HepG2 (cell line): Measurements from ENCODE around the gene AKAP12. TPM values are rescaled to one million over a fixed set of nuclear protein-coding genes. Genes with fewer than 3 reads are reported as not detected.

Experiments used
- ATAC-seq: fragments of 200-7000 bp; cut with Tn5 transposase; 3 replicates; pipeline ENCODE4 v1.9.1; 2020; ENCODE audit warnings: mild to moderate bottlenecking, moderate library complexity
- BruUV-seq: library from RNA; stranded (reverse); fragments of 400-500 nt; replicated peaks from 2 replicates; lab custom pipeline; 2021; lab: Mats Ljungman, UMichigan
- CTCF ChIA-PET: fragments of 300-600 bp; formaldehyde crosslinking; extraction: SDS; loops from one replicate; lab custom pipeline; 2021; ENCODE audit warnings: low total read pairs, inconsistent platforms, low intra/inter-chr PET ratio; lab: Yijun Ruan, JAX
- POLR2A ChIA-PET: fragments of 350-600 bp; sonication (Branson Sonifier 250); formaldehyde crosslinking; loops from one replicate; lab custom pipeline; 2020; ENCODE audit warnings: antibody characterized with exemption, inconsistent platforms; lab: Yijun Ruan, JAX
- DNase-seq: peaks from one replicate; pipeline ENCODE4 v3.0.0-alpha.2; 2015; ENCODE audit warnings: low spot score
- FAIRE-seq: peaks from 3 replicates; lab custom pipeline; 2011; peaks lifted over from hg19 to GRCh38; lab: Jason Lieb, UNC
- H2AFZ ChIP-seq: one replicate; pipeline ENCODE4 v1.6.1; 2011; ENCODE audit warnings: low read length, inconsistent platforms
- H3K27ac ChIP-seq: fragments of 300-600 bp; 3 replicates; pipeline ENCODE4 v1.8.0; 2011; ENCODE audit warnings: mixed run types, mild to moderate bottlenecking, mixed read lengths, low read length, inconsistent platforms; ENCODE audit not compliant: insufficient read depth; ENCODE audit errors: extremely low read length
- H3K27me3 ChIP-seq, 2 experiments: fragments of 200-600 bp in 1 of 2; 2 replicates in 1 of 2; 3 replicates in 1 of 2; pipeline versions ENCODE4 v1.6.0 to v1.8.0; 2011; ENCODE audit warnings: low read length in 2 of 2, mild to moderate bottlenecking in 2 of 2, moderate library complexity in 2 of 2, inconsistent platforms in 1 of 2; ENCODE audit not compliant: insufficient read depth in 2 of 2, control insufficient read depth in 1 of 2
- H3K36me3 ChIP-seq, 2 experiments: fragments of 200-600 bp in 1 of 2; replicated peaks in 1 of 2; 2 replicates in 1 of 2; 3 replicates in 1 of 2; pipeline versions ENCODE4 v1.5.1 to v1.8.0; 2011; ENCODE audit warnings: low read length in 2 of 2, inconsistent platforms in 1 of 2; ENCODE audit not compliant: insufficient read depth in 2 of 2, control insufficient read depth in 1 of 2
- H3K4me1 ChIP-seq: 2 replicates; pipeline ENCODE4 v1.5.1; 2012; ENCODE audit warnings: low read length, inconsistent platforms; ENCODE audit not compliant: insufficient read depth
- H3K4me2 ChIP-seq: 2 replicates; pipeline ENCODE4 v1.6.0; 2011; ENCODE audit warnings: low read depth, low read length, inconsistent platforms
- H3K4me3 ChIP-seq, 3 experiments: fragments of 200-600 bp in 1 of 3; sonication (generic), shearing (Covaris generic) in 1 of 3; replicated peaks in 1 of 3; 2 replicates each; pipeline ENCODE4 v1.5.1; 2011 to 2016; ENCODE audit warnings: low read length in 3 of 3, inconsistent platforms in 2 of 3, low read depth in 2 of 3, mild to moderate bottlenecking in 2 of 3, control low read depth in 1 of 3, mixed read lengths in 1 of 3; ENCODE audit not compliant: insufficient read depth in 1 of 3
- H3K79me2 ChIP-seq: one replicate; pipeline ENCODE4 v1.6.1; 2011; ENCODE audit warnings: low read length, inconsistent platforms; ENCODE audit not compliant: insufficient read depth
- H3K9ac ChIP-seq: 2 replicates; pipeline ENCODE4 v1.6.0; 2011; ENCODE audit warnings: mild to moderate bottlenecking, low read depth, low read length, inconsistent platforms; ENCODE audit not compliant: insufficient read depth
- H3K9me3 ChIP-seq: 2 replicates; pipeline ENCODE4 v1.5.1; 2012; ENCODE audit warnings: mild to moderate bottlenecking, low read length
- H4K20me1 ChIP-seq: 2 replicates; pipeline ENCODE4 v1.6.0; 2011; ENCODE audit warnings: inconsistent platforms, mild to moderate bottlenecking, low read length, moderate library complexity; ENCODE audit not compliant: insufficient read depth
- CEBPB ChIP-seq: IDR thresholded peaks from 2 replicates; pipeline ENCODE4 v1.6.1; 2011; ENCODE audit warnings: low read depth, low read length, improper control_type of control experiment, borderline replicate concordance
- MTA3 ChIP-seq: sonication (generic); formaldehyde crosslinking; IDR thresholded peaks from 2 replicates; pipeline ENCODE4 v1.4.0; 2020; ENCODE audit warnings: missing genetic modification reagents
- NCOA1 ChIP-seq: sonication (generic); formaldehyde crosslinking; IDR thresholded peaks from 2 replicates; pipeline ENCODE4 v1.9.0; 2021; ENCODE audit warnings: missing genetic modification reagents
- PITX1 ChIP-seq: sonication (generic); formaldehyde crosslinking; IDR thresholded peaks from 2 replicates; pipeline ENCODE4 v1.5.1; 2020; ENCODE audit warnings: mild to moderate bottlenecking, missing genetic modification reagents
- RARA ChIP-seq: IDR thresholded peaks from 2 replicates; pipeline ENCODE4 v1.6.1; 2016; ENCODE audit warnings: missing genetic modification reagents, missing compliant biosample characterization
- RBFOX2 ChIP-seq: fragments of 200-400 bp; formaldehyde crosslinking; IDR thresholded peaks from 2 replicates; pipeline ENCODE4 v1.6.1; 2017; ENCODE audit warnings: low read depth, mild to moderate bottlenecking, low read length
- SOX6 ChIP-seq, 2 experiments: fragments of 450-650 bp in 1 of 2; sonication (generic) in 1 of 2; formaldehyde crosslinking in 1 of 2; IDR thresholded peaks; 2 replicates each; pipeline versions ENCODE4 v1.4.0 to v1.6.1; 2017 to 2020; ENCODE audit warnings: antibody characterized with exemption in 1 of 2, mild to moderate bottlenecking in 1 of 2, missing genetic modification reagents in 1 of 2
- TOPORS ChIP-seq: sonication (generic); formaldehyde crosslinking; IDR thresholded peaks from 2 replicates; pipeline ENCODE4 v1.8.0; 2023; ENCODE audit warnings: mild to moderate bottlenecking, missing genetic modification reagents
- ZMYM2 ChIP-seq: sonication (generic); formaldehyde crosslinking; IDR thresholded peaks from 2 replicates; pipeline ENCODE4 v1.8.0; 2022; ENCODE audit warnings: mild to moderate bottlenecking, missing genetic modification reagents
- ZNF20 ChIP-seq: sonication (generic); formaldehyde crosslinking; IDR thresholded peaks from 2 replicates; pipeline ENCODE4 v1.4.0; 2020; ENCODE audit warnings: mild to moderate bottlenecking, moderate library complexity, missing genetic modification reagents
- ZNF296 ChIP-seq: sonication (generic); formaldehyde crosslinking; conservative IDR thresholded peaks from 2 replicates; pipeline ENCODE4 v1.5.0; 2020; ENCODE audit warnings: mild to moderate bottlenecking, missing genetic modification reagents
- ZNF350 ChIP-seq: sonication (generic); formaldehyde crosslinking; IDR thresholded peaks from 2 replicates; pipeline ENCODE4 v1.4.0; 2020; ENCODE audit warnings: mild to moderate bottlenecking, low read depth, missing genetic modification reagents, borderline replicate concordance
- ZNF546 ChIP-seq: sonication (generic); formaldehyde crosslinking; conservative IDR thresholded peaks from 2 replicates; pipeline ENCODE4 v1.8.1; 2023; ENCODE audit warnings: mild to moderate bottlenecking, missing genetic modification reagents
- WGBS: methylation state at CpG from one replicate; pipeline ENCODE4 v1.1.6; 2017; ENCODE audit warnings: low lambda C conversion rate; 5-methylcytosine and 5-hydroxymethylcytosine counted together
- in situ Hi-C: cut with HindIII; loops from 2 replicates; pipeline ENCODE4 v1.10.0; 2017; ENCODE audit warnings: low pct_unique_long_range_greater_than_20kb; ENCODE audit not compliant: extremely low pct_ligation_motif_present
- intact Hi-C: fragments of 100-400 bp; cut with micrococcal nuclease; formaldehyde crosslinking; loops from one replicate; pipeline ENCODE4 v1.10.0; 2022; ENCODE audit not compliant: unreplicated experiment
- polyA plus RNA-seq, 8 experiments: library from polyadenylated mRNA; depleted of rRNA in 3 of 8; stranded (reverse) in 7 of 8; unstranded in 1 of 8; fragments of >200 nt; fragmentation: Illumina TruSeq in 4 of 8; extraction: Trizol in 4 of 8; gene quantifications; 2 replicates each; pipeline versions ENCODE4 v1.2.1 to v1.2.3, GENCODE V29; 2011 to 2016; ENCODE audit warnings: low read depth in 4 of 8, missing spikeins in 1 of 8, mixed read lengths in 1 of 8; ENCODE audit not compliant: insufficient read depth in 1 of 8
- total RNA-seq, 5 experiments: library from RNA; depleted of rRNA; stranded (reverse); fragments of >200 nt; fragmentation: Illumina TruSeq; extraction: Trizol; gene quantifications; 2 replicates each; pipeline ENCODE4 v1.2.3, GENCODE V29; 2016; ENCODE audit warnings: low read depth in 1 of 5
- TF ChIP-seq, protein P1 (sequence below): IDR thresholded peaks from 2 replicates; pipeline ENCODE4 v1.4.0; 2020; ENCODE audit warnings: mild to moderate bottlenecking, missing genetic modification reagents
- TF ChIP-seq, protein P2 (sequence below): sonication (generic); formaldehyde crosslinking; conservative IDR thresholded peaks from 2 replicates; pipeline ENCODE4 v1.4.0; 2020; ENCODE audit warnings: missing genetic modification reagents
- TF ChIP-seq, protein P3 (sequence below), 2 experiments: fragments of 450-650 bp in 1 of 2; sonication (generic) in 1 of 2; formaldehyde crosslinking; IDR thresholded peaks; 2 replicates each; pipeline versions ENCODE4 v1.5.0 to v1.8.0; 2020 to 2022; ENCODE audit warnings: mild to moderate bottlenecking in 1 of 2, missing genetic modification reagents in 1 of 2

AKAP12 gene
- total and polyA plus RNA-seq, 2 of the 13 experiments (the other 11 are each of a cell fraction or from before 2014, with no cell fraction given), result 10.6 to 19.0 TPM

DNA sequence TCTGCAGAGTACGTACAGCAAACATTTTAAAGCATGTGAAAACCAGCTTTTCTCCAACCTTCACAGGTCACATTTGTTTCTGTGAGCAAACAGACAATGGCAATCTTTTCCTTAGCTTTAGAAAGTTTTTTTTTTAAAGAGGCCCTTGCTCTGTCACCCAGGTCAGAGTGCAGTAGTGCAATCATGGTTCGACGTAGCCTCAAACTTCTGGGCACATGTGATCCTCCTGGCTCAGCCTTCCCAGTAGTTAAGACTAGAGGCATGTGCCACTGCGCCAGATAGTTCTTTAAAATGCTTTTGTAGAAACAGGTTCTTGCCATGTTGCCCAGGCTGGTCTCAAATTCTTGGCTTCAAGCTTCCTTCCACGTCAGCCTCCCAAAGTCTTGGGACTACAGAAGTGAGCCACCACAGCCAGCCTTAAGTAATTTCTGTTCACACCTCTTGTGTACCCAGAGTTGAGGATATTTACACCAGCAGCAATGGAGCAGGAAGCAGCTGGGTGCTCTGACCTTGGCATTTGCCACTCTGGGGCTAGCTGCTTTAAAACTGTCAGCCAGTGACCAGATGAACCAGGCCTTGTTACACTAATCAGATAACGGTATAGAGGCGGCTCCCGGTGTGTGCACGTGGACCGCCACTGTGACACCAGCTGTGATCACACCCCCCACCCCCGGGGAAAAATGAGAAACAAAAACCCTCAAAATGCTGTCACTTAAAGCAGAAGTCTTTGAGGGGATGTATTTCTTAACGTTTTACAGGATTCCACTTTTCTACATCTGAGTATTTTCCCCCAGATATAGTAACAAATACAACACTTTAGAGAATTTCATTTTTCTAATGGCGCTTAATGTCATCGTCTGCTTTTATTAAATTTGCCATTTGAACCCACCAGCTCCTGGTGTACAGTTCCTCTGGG lies 71.3 kb downstream of the AKAP12 start (continued):
- peak; percentile 43; the same call in 1 of the 2 replicates for TF ChIP-seq ZMYM2 (CRISPR knock-in tag)
- no peak for TF ChIP-seq ZNF546
- TF ChIP-seq, protein P1, sequence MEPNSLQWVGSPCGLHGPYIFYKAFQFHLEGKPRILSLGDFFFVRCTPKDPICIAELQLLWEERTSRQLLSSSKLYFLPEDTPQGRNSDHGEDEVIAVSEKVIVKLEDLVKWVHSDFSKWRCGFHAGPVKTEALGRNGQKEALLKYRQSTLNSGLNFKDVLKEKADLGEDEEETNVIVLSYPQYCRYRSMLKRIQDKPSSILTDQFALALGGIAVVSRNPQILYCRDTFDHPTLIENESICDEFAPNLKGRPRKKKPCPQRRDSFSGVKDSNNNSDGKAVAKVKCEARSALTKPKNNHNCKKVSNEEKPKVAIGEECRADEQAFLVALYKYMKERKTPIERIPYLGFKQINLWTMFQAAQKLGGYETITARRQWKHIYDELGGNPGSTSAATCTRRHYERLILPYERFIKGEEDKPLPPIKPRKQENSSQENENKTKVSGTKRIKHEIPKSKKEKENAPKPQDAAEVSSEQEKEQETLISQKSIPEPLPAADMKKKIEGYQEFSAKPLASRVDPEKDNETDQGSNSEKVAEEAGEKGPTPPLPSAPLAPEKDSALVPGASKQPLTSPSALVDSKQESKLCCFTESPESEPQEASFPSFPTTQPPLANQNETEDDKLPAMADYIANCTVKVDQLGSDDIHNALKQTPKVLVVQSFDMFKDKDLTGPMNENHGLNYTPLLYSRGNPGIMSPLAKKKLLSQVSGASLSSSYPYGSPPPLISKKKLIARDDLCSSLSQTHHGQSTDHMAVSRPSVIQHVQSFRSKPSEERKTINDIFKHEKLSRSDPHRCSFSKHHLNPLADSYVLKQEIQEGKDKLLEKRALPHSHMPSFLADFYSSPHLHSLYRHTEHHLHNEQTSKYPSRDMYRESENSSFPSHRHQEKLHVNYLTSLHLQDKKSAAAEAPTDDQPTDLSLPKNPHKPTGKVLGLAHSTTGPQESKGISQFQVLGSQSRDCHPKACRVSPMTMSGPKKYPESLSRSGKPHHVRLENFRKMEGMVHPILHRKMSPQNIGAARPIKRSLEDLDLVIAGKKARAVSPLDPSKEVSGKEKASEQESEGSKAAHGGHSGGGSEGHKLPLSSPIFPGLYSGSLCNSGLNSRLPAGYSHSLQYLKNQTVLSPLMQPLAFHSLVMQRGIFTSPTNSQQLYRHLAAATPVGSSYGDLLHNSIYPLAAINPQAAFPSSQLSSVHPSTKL (CRISPR knock-in tag), result peak; percentile 94
- 0 out of 2 replicates have a peak, but pooled peaks have one; percentile 44 for TF ChIP-seq TOPORS (CRISPR knock-in tag)
- peak; percentile 31; the same call in 1 of the 2 replicates for TF ChIP-seq ZNF350 (CRISPR knock-in tag)

DNA sequence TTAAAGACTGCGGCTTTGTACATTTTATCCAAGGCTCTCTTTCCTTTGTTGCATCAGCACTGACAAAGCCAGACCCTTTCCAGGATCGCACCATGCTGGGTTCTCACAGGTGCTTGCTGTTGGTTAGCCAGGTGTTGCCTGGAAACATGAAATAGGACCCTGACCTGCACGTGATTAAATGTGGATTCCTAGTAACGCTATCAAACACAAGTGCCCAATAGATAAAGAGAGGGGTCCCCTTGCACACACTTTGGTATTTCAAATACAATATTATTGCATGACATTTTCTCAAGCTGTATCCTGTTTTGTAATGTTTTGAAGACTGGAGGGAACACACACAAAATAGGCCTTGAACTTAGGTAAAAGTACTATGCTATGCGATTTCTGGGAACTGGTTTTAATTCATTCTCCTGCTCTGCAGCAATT lies 73.3 kb downstream of the AKAP12 start:
- peaks cover 55% of the 10 kb centered on the region for H3K4me1 ChIP-seq
- no peak overlapping the region for H2AFZ ChIP-seq
- H3K4me3 ChIP-seq, result no peak overlapping the region
- 18% methylated on average over 5 of the region's 5 CpGs for WGBS
- no peak overlapping the region for H3K9ac ChIP-seq
- ChIA-PET CTCF (no interaction called here), POLR2A (no interaction called here)
- no peaks in the 10 kb centered on the region for H3K27me3 ChIP-seq
- H3K79me2 ChIP-seq, result no peaks in the 10 kb centered on the region
- no TSS peak for BruUV-seq
- DNase-seq (peak; percentile 75), ATAC-seq (peak; percentile 72), FAIRE-seq (no peak)
- no peaks in the 10 kb centered on the region for H4K20me1 ChIP-seq
- peak overlapping the region; percentile 8 for H3K4me2 ChIP-seq
- H3K27ac ChIP-seq, result peak overlapping the region; percentile 13
- in situ Hi-C loops, result no loop called here
- intact Hi-C loops, result no loop called here
- H3K36me3 ChIP-seq, result no peaks in the 10 kb centered on the region
- H3K9me3 ChIP-seq, result no peaks in the 10 kb centered on the region
- TF ChIP-seq MTA3 (no peak), NCOA1 (CRISPR knock-in tag) (no peak), ZNF296 (CRISPR knock-in tag) (no peak), ZNF20 (CRISPR knock-in tag) (no peak), CEBPB (peak; percentile 21), PITX1 (CRISPR knock-in tag) (no peak), RBFOX2 (no peak), SOX6 (IDR thresholded peaks at IDR 0.05) (no peak), SOX6 (CRISPR knock-in tag; IDR thresholded peaks at IDR 0.05) (peak; percentile 53; the same call in 1 of the 2 replicates), RARA (CRISPR knock-in tag) (peak; percentile 60)
- TF ChIP-seq, protein P2, sequence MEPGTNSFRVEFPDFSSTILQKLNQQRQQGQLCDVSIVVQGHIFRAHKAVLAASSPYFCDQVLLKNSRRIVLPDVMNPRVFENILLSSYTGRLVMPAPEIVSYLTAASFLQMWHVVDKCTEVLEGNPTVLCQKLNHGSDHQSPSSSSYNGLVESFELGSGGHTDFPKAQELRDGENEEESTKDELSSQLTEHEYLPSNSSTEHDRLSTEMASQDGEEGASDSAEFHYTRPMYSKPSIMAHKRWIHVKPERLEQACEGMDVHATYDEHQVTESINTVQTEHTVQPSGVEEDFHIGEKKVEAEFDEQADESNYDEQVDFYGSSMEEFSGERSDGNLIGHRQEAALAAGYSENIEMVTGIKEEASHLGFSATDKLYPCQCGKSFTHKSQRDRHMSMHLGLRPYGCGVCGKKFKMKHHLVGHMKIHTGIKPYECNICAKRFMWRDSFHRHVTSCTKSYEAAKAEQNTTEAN (CRISPR knock-in tag), result peak; percentile 71; the same call in 1 of the 2 replicates
- TF ChIP-seq, protein P3, sequence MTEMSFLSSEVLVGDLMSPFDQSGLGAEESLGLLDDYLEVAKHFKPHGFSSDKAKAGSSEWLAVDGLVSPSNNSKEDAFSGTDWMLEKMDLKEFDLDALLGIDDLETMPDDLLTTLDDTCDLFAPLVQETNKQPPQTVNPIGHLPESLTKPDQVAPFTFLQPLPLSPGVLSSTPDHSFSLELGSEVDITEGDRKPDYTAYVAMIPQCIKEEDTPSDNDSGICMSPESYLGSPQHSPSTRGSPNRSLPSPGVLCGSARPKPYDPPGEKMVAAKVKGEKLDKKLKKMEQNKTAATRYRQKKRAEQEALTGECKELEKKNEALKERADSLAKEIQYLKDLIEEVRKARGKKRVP (CRISPR knock-in tag; IDR thresholded peaks at IDR 0.05), result peak in 1 of 2 experiments; percentile 77; a peak in 2 of 4 replicates
